HG03175 (cell line): ENCODE results near the gene HOXC4.
"Not testable (repeated sequence)": the region's sequence is repeated elsewhere in the genome, so short reads cannot be mapped to it uniquely, and the experiment has no call there.

Experiments
- ATAC-seq: cut with Tn5 transposase; IDR thresholded peaks from one replicate; pipeline ENCODE4 v1.9.1; 2021; ENCODE audit warnings: mild to moderate bottlenecking, moderate library complexity; ENCODE audit not compliant: unreplicated experiment

The HOXC4 gene

DNA sequence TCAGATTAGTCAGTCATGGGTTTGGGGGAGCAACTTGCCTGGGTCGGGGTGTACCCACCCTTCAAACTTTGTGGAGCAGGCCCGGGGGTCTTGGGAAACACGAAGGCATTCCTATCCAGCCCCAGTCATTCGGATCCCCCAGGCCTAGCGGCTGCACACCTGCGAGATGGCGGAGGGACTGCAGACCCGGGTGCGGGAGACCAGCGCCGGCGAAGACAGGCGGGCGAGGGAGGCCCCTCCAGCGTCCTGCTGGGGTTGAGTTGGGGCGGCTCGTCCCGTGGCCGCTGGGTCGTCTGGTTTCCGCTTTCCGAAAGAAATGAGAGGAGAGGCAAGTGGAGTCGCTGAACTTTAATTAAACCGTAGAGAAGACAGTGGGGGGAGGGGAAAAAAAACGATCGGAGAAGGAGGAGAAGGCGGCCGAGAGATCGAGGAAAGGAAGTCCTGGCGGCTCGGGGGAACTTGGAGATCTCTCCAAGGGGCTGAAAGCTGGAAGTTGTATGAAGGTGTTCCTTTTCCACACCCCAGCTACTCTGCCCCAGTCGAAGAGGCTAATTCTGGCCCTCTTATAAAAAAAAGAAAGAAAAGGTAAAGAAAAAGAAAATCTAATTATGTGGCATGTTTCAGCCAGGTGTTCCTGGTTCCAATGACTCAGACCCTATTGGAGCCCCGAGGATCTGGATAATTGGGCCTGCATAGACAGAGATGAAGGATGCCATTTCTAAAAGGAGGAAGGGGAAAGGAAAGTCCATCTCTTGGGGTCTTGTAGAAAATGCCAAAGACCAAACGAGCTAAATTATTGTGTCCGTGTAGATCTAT is 28.2 kb downstream of the HOXC4 start:
- ATAC-seq, result not testable (repeated sequence)

DNA sequence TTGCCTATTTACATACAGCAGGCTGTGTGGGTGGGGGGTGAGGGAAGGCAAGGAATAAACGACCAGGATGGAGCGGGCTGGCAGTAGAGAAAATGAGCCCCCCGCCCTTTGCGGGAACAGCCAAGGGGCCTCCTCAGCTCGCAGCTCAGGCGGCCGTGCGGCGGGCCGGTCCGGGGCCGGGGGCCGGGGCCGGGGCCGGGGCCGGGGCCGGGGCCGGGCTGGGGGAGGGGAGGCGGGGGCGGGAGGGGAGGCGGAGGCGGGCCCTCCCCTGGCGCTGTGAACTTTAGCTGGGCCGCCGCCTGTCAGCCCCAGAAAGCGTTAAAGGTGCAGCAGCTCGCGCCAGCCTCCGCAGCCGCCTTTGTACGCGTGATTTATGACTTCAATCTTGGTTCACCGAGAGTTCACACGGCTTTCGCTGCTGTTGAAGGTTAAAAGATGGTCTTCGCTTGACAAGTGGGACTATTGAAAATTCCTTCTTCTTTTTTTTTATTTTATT is 28.8 kb downstream of the HOXC4 start:
- no peak for ATAC-seq

- ATAC-seq, result not testable (repeated sequence)
Observed at GRCh38 chr12:54088011-54088410, 34.4 kb downstream of the HOXC4 start.

DNA sequence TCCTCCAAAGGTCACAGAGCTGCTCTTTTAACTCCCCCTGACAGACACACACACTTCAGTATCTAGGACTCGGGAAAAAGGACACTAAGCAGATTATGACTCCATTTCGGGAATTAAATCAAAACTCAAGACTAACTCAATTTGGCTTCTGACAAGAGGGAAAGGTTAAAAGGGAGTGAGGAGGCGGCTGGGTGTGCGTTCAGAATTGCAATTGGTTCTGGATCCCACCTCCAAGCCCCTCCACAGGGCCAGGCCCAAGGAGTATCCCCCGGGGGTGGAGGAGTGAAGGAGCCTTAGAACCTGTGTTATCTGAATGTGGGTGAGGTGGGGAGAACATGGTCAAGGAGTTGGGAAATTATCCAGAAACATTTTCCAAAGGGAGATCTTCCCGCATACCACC is 35.8 kb downstream of the HOXC4 start:
- not testable (repeated sequence) for ATAC-seq

DNA sequence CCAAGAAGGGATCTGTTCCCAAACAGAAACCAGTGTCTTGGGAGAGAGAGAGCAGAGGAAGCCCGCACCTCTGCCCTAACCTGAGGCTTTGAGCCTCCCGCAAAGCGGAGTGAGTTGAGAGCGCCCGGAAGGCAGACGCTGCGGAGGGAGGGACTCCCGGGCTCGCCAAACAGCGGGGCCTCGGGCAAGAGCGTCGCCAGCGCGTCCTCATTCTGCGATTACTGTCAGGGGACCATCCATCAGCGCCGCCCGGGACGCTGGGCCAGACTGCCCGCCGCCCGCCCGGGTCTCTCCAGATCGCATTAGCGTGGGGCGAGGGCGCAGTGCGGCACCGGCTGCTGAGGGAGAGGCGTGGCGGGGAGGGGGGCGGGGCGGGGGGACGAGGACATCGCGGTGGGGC is 36.7 kb downstream of the HOXC4 start:
- ATAC-seq, result not testable (repeated sequence)

DNA sequence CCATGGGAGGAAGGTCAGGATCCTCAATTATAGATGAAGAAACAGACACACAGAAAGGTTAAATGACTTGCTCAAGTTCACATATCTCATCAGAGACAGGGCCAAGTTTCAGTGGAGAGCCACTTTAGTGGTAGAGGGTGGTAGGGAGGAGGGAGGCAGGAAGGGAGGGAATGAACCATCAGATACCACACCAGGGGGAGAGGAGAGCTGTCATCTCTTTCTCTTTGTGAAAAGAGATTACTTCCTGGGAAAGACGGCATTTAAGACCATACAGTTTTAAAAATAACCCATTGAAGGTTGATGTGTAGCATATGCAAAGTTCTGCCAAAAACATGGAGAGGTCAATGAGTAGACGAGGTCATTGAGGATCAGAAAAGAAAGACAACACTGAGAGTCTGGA is 39.3 kb downstream of the HOXC4 start:
- ATAC-seq, result not testable (repeated sequence)

DNA sequence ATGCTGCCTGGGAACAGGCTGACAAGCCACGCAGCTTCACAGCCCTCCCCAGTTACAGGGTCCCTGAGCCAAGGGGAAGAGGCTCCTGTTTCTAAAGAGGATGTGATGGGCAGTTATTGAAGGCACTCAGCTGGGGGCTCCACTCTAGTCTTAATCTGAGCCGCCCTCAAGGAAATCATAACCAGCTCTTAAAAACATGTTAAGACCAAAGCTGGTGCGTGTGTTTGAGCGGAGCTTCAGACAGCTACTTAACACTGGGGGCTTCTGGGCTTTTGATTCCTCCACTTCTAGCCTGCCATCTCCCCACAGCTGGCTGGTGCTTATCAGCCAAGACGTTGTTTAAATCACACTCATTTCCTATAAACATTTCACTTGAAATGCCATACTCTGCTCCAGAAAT is 42.3 kb downstream of the HOXC4 start:
- not testable (repeated sequence) for ATAC-seq

GRCh38 chr12:54098644-54099043 is 45.0 kb downstream of the HOXC4 start:
- not testable (repeated sequence) for ATAC-seq

DNA sequence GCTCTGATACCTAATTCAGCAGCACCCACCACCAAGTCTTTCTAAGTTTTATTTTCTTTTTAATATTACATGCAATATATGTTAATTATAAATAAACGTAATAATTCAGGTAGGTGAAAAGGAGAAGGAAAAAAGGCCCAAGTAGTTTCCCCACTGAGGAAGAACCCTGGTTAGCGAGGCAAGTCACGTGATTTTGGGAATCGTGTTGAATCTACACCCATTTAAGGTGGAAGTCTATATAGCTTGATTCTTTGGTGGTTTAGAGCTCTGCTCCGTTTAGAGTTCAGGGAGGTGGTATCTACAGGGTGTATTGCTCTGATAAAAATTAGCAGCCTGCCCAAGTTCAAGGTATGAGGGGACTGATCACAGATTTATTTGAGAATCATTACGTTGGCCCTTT is 47.0 kb downstream of the HOXC4 start:
- ATAC-seq, result not testable (repeated sequence)

GRCh38 chr12:54102223-54102622 is 48.6 kb downstream of the HOXC4 start:
- ATAC-seq, result not testable (repeated sequence)

GRCh38 chr12:54103827-54104226 is 50.2 kb downstream of the HOXC4 start:
- ATAC-seq, result not testable (repeated sequence)
